Astrocyte of the cerebellum (primary cell): Measurements from ENCODE around the gene C4orf33.

Experiments
- DNase-seq: peaks from one replicate; pipeline ENCODE4 v3.0.0-alpha.2; 2011; ENCODE audit warnings: low read depth
- H3K4me3 ChIP-seq: 2 replicates; pipeline ENCODE4 v1.5.1; 2011; ENCODE audit warnings: mild to moderate bottlenecking, low read depth, low read length, moderate library complexity
- CTCF ChIP-seq: IDR thresholded peaks from 2 replicates; pipeline ENCODE4 v1.5.1; 2012; ENCODE audit warnings: low read length, low read depth, moderate library complexity, mild to moderate bottlenecking; ENCODE audit errors: missing control alignments
- in situ Hi-C: cut with HindIII; loops from 2 replicates; pipeline ENCODE4 v1.10.0; 2017; ENCODE audit warnings: low sequenced_read_pairs

Gene C4orf33

DNA sequence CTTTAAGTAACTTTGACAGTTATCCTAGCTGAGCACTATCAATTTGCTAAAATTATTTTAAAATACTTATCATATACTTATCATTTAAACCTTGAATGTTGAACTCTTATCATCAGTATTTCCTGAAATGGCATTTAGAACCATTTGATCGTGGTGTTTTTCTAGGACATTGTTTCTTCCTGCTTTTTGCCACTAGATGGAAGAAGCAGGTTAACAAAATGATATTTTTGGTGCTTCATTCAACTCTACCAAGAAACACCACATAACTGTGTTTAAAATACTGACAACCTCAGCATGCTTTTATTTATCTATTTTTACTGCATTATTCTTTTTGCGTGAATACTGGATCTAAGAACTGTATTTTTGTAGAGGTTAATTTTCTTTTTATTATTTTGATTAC lies 44.6 kb downstream of the C4orf33 start:
- in situ Hi-C loops = no loop called here
- no peak for DNase-seq
- TF ChIP-seq CTCF = peak; percentile 21

GRCh38 chr4:129143359-129143758 lies 47.4 kb downstream of the C4orf33 start:
- TF ChIP-seq CTCF = no peak
- in situ Hi-C loops = no loop called here
- no peak for DNase-seq
- H3K4me3 ChIP-seq = no peak overlapping the region

More for the DNA sequence above, 44.6 kb downstream of the C4orf33 start:
- no peak overlapping the region for H3K4me3 ChIP-seq

GRCh38 chr4:129144755-129145206 lies 48.8 kb downstream of the C4orf33 start:
- H3K4me3 ChIP-seq = no peak overlapping the region
- no peak for TF ChIP-seq CTCF
- DNase-seq = no peak
- in situ Hi-C loops = no loop called here

GRCh38 chr4:129145222-129145730 lies 49.3 kb downstream of the C4orf33 start:
- in situ Hi-C loops = no loop called here
- no peak for TF ChIP-seq CTCF
- no peak for DNase-seq

DNA sequence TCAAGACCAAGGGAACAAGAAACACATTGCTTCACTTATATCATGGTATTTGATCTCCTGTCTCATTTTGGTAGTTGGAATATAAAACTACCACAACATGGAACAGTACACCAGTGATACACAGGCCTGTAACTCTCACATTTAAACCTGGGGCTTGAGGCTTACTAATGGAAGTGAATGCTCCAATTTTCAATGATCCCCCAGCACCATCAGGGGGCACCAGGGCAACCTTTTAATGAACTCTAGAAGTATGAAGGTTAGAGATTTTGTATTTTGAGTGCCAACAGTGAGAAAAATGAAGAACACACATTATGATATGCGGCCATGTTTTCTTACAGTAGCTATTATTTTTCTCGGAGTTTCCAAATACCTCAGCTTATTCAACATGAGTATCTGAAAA lies 50.7 kb downstream of the C4orf33 start:
- no peak for TF ChIP-seq CTCF
- no peak for DNase-seq
- H3K4me3 ChIP-seq = no peak overlapping the region
- in situ Hi-C loops = no loop called here

More at GRCh38 chr4:129145222-129145730, 49.3 kb downstream of the C4orf33 start:
- no peak overlapping the region for H3K4me3 ChIP-seq

DNA sequence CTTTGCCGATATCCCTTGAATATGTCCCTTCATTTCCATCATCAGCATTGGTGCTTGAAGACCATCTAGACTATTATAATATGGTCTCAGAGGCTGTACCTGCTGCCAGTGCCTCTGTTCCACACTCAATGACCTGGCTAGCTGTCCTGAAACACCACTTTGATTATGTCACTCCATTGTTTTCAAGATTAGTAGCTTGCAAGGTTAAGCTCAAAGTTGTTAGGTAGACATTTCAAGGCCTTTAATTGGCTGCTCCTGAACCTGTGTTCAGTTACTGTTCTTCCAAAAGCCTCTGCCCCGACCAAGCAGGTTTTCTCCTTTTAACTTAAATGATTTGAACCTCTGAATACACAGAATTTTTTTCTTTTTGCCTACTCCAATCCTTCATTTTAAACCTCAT lies 52.9 kb downstream of the C4orf33 start:
- in situ Hi-C loops = no loop called here
- TF ChIP-seq CTCF = no peak
- H3K4me3 ChIP-seq = no peak overlapping the region
- DNase-seq = no peak
